Measurements from ENCODE around the gene ADARB2.

DNA sequence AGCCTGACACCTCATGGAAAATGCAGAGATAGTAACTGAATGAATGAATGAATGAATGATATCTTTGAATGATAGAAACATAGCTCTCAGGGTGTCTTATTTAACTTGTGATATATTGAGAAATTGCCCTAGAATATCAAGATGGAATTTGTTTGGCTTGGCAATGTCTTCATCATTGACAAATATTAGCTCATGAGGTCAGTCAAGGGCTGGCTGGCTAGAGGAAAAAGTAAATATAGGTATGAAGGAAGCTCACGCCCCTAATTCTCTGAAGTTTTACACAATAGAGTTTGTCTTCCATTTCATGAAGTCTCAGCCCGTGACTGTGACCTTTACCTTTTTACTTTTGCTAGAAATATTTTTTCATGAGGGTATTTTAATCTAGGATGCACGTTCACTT, 305.2 kb downstream of the ADARB2 start:
- no peak for TF ChIP-seq CTCF (IDR thresholded peaks at IDR 0.05)
- TF ChIP-seq POLR2A (IDR thresholded peaks at IDR 0.05) = no peak

Measured in Peyer's patch (tissue), 4 donors.